Prostate gland (tissue), 2 donors: Measurements from ENCODE around the gene ABI3BP. TPM values are rescaled to one million over a fixed set of nuclear protein-coding genes. Genes with fewer than 3 reads are reported as not detected.

Experiments used
- DNase-seq: peaks from one replicate; pipeline ENCODE4 v3.0.0-alpha.2; 2019; ENCODE audit warnings: low spot score
- H3K27ac ChIP-seq, 2 donors: fragments of 200-600 bp; sonication (generic); 2 replicates each; pipeline ENCODE4 v1.5.1; 2017 to 2019
- H3K27me3 ChIP-seq: fragments of 200-600 bp; sonication (generic); replicated peaks from 2 replicates; pipeline ENCODE4 v1.5.1; 2019; ENCODE audit not compliant: insufficient read depth
- H3K36me3 ChIP-seq, 2 donors: fragments of 200-600 bp; sonication (generic); 1 replicate in 1 of 2; 2 replicates in 1 of 2; pipeline versions ENCODE4 v1.5.1 to v1.8.1; 2017 to 2019
- H3K4me1 ChIP-seq: fragments of 200-600 bp; sonication (generic); replicated peaks from 2 replicates; pipeline ENCODE4 v1.5.1; 2019
- H3K4me3 ChIP-seq, 2 donors: fragments of 200-600 bp; sonication (generic); 2 replicates each; pipeline ENCODE4 v1.5.1; 2017 to 2019
- H3K9me3 ChIP-seq: fragments of 200-600 bp; sonication (generic); 2 replicates; pipeline ENCODE4 v1.5.1; 2017
- POLR2A ChIP-seq: fragments of 450-650 bp; IDR thresholded peaks from one replicate; pipeline ENCODE4 v1.6.1; 2016; ENCODE audit warnings: antibody characterized with exemption, mild to moderate bottlenecking
- POLR2AphosphoS5 ChIP-seq: sonication (generic); formaldehyde crosslinking; IDR thresholded peaks from one replicate; pipeline ENCODE4 v1.6.1; 2017; ENCODE audit warnings: antibody characterized with exemption
- WGBS: methylation state at CpG from one replicate; pipeline ENCODE4 v1.1.5; 2018; 5-methylcytosine and 5-hydroxymethylcytosine counted together
- intact Hi-C: fragments of 100-400 bp; cut with DNase I; formaldehyde crosslinking; loops from one replicate; pipeline ENCODE4 v1.14.2; 2022
- total RNA-seq, 2 donors: library from RNA; depleted of rRNA; stranded (reverse); fragments of >200 nt; gene quantifications; one replicate each; pipeline ENCODE4 v1.1.0, GENCODE V29; 2016
- TF ChIP-seq, protein P1 (sequence below), 4 experiments: fragments of 200-600 bp in 2 of 4; fragments of 450-650 bp in 2 of 4; sonication (generic) in 2 of 4; IDR thresholded peaks; 1 replicate in 3 of 4; 2 replicates in 1 of 4; pipeline ENCODE4 v1.5.1; 2016 to 2019; ENCODE audit warnings: antibody characterized with exemption in 4 of 4, mild to moderate bottlenecking in 2 of 4, moderate library complexity in 2 of 4

ABI3BP gene, protein sequence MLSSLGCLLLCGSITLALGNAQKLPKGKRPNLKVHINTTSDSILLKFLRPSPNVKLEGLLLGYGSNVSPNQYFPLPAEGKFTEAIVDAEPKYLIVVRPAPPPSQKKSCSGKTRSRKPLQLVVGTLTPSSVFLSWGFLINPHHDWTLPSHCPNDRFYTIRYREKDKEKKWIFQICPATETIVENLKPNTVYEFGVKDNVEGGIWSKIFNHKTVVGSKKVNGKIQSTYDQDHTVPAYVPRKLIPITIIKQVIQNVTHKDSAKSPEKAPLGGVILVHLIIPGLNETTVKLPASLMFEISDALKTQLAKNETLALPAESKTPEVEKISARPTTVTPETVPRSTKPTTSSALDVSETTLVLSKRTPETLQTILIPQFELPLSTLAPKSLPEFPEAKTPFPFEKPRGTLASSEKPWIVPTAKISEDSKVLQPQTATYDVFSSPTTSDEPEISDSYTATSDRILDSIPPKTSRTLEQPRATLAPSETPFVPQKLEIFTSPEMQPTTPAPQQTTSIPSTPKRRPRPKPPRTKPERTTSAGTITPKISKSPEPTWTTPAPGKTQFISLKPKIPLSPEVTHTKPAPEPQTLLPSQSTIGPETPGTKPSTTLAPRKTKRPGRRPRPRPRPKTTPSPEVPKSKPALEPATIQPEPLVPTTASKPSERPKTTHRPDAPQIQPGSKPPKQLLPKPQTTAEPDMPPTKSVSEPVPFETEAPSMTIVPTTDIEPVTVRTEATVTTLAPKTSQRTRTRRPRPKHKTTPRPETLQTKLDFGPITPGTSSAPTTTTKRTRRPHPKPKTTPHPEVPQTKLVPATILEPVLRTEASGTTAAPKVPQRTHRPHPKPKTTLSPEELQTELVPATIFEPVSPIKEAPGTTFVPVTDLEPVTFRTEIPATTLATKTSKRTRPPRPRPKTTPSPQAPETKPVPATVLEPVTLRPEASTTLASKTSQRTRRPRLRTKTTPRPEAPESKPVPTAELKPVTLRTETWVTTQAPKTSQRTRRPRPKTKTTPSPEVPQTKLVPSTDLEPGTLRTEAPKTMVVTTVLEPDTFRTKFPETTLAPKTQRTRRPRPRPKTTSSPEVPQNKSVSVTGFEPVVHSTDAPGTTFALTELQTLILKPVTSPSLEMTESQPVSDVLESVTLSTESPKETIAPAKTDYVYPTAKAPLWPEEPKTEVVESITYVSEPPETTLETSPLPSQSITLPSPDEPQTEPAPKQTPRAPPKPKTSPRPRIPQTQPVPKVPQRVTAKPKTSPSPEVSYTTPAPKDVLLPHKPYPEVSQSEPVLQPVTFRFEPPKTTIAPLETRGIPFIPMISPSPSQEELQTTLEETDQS (N-terminal part only)
- total RNA-seq: 10 to 100 TPM; 15.3 to 16.6 TPM

DNA sequence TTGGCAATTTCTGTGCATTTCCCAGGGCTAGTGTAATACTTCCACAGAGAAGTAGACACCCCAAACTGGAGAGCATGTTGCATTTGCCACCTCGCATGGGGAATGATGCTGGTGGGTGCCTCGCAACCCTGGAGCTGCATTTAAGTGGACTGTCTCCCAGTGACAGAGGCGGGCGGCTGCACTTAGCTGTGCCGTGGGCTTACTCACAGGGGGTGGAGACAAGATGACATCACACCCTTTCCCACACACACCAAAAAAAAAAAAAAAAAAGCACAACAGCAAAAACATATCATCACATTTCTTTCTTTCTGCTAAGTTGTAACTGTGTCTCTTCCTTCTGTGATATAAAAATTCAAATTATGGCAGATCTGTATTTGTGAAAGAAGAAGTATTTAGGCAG, at the start of gene ABI3BP:
TSS of gene ABI3BP (minus strand) at position 113 of the 400 bp plus-strand sequence. CDS start at position 76, 37 bp downstream.
- Histone ChIP-seq H3K36me3 (no peaks in the 10 kb centered on the region), H3K27me3 (no peaks in the 10 kb centered on the region), H3K9me3 (no peaks in the 10 kb centered on the region), H3K4me3 (peak within 1 kb of the TSS; percentile 15 to 28), H3K27ac (peak within 1 kb of the TSS; percentile 32 to 48), H3K4me1 (no peaks in the 10 kb centered on the region)
- no peak for DNase-seq
- TF ChIP-seq POLR2A (no peak), POLR2AphosphoS5 (peak; percentile 6)
- TF ChIP-seq, protein P1, sequence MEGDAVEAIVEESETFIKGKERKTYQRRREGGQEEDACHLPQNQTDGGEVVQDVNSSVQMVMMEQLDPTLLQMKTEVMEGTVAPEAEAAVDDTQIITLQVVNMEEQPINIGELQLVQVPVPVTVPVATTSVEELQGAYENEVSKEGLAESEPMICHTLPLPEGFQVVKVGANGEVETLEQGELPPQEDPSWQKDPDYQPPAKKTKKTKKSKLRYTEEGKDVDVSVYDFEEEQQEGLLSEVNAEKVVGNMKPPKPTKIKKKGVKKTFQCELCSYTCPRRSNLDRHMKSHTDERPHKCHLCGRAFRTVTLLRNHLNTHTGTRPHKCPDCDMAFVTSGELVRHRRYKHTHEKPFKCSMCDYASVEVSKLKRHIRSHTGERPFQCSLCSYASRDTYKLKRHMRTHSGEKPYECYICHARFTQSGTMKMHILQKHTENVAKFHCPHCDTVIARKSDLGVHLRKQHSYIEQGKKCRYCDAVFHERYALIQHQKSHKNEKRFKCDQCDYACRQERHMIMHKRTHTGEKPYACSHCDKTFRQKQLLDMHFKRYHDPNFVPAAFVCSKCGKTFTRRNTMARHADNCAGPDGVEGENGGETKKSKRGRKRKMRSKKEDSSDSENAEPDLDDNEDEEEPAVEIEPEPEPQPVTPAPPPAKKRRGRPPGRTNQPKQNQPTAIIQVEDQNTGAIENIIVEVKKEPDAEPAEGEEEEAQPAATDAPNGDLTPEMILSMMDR (IDR thresholded peaks at IDR 0.05): no peak
- intact Hi-C loops: no loop called here
- 39% methylated on average over 5 of the region's 5 CpGs for WGBS

DNA sequence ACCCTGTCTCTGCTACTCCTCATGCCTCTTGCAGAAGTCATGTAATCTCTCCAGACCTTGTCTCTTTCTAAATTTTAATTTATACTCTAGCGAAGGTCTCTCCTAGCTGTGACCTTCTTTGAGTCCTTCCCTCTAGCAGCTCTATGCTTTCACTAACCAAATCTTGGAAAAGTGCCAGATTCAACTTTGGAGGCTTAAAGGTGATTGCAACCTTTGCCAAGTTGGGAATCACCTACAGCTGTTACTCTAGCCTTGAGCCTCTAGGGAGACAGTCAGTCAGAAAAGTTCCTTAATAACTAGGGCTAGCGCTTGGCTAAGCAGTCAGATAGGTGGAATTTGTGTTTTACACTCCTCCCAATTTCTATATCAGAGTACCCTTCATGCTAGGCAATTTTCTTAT, 46.1 kb upstream of the ABI3BP start:
- intact Hi-C loops: no loop called here

DNA sequence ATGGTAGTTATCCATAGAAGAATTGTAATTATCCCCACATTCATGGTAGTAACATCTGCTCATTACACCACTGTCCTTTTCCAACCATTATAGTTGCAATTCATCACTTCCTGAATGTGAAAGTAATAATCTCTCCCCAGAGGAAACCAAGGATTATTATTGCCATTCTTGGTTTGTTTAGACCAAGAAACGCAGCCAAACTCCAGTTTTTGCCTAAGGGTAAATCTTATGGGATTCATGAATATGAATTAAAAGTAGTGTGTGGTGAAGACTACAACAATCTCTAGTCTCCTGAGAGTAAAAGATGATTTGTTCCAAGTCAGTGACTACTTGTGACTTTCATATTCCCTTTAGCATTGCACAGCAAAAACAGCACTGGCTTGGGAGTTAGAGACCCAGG, 45.7 kb upstream of the ABI3BP start:
- intact Hi-C loops: no loop called here
- TF ChIP-seq POLR2A (no peak), POLR2AphosphoS5 (no peak)
- TF ChIP-seq, protein P1 (IDR thresholded peaks at IDR 0.05): no peak
- Histone ChIP-seq H3K36me3 (no peaks in the 10 kb centered on the region), H3K27ac (no peak overlapping the region), H3K9me3 (no peaks in the 10 kb centered on the region), H3K27me3 (no peaks in the 10 kb centered on the region), H3K4me1 (no peaks in the 10 kb centered on the region), H3K4me3 (no peak overlapping the region)
- no peak for DNase-seq
- WGBS: 53% methylated on average over 1 of the region's 1 CpG

More for the DNA sequence above, 46.1 kb upstream of the ABI3BP start:
- TF ChIP-seq POLR2AphosphoS5 (no peak), POLR2A (no peak)
- TF ChIP-seq, protein P1 (IDR thresholded peaks at IDR 0.05): no peak
- Histone ChIP-seq H3K27me3 (no peaks in the 10 kb centered on the region), H3K4me1 (no peaks in the 10 kb centered on the region), H3K36me3 (no peaks in the 10 kb centered on the region), H3K27ac (no peak overlapping the region), H3K9me3 (no peaks in the 10 kb centered on the region), H3K4me3 (no peak overlapping the region)
- no peak for DNase-seq
- 93% methylated on average over 2 of the region's 2 CpGs for WGBS

DNA sequence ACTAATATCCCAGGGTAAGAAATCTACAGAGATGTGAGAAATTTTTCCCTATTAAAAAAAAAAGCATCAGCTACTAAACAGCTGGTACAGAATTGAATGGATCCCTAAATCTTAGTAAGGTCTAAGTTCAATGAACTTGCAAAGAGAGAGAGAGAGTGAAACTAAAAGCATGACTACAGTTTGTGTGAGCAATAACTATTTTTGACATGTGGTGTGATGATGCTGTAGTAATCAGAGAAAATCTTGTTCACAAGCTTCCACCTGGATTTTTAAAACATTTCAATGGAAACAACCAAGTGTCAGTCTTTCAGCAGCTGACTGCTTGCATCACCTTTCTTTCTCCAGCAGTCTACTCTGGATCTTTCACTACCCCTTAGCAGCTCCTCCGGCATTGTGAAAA, 45.2 kb upstream of the ABI3BP start:
- Histone ChIP-seq H3K9me3 (no peaks in the 10 kb centered on the region), H3K4me1 (no peaks in the 10 kb centered on the region), H3K27me3 (no peaks in the 10 kb centered on the region), H3K4me3 (no peak overlapping the region), H3K27ac (no peak overlapping the region), H3K36me3 (no peaks in the 10 kb centered on the region)
- DNase-seq: no peak
- intact Hi-C loops: no loop called here
- TF ChIP-seq, protein P1 (IDR thresholded peaks at IDR 0.05): no peak
- no peak for TF ChIP-seq POLR2AphosphoS5
- no peak for TF ChIP-seq POLR2A
- 97% methylated on average over 1 of the region's 1 CpG for WGBS
